CD8-positive, alpha-beta memory T cell (primary cell): ENCODE results near the gene PPM1J. TPM values are rescaled to one million over a fixed set of nuclear protein-coding genes. Genes with fewer than 3 reads are reported as not detected.
A peak's percentile ranks its signal among the peaks of the same experiment; 100 is the strongest.

Source experiments
- CTCF ChIA-PET: fragments of 350-600 bp; sonication (Branson Sonifier 250); formaldehyde crosslinking; loops from one replicate; lab custom pipeline; 2021; ENCODE audit warnings: antibody characterized with exemption; lab: Charles Lee
- POLR2A ChIA-PET: fragments of 350-600 bp; sonication (Branson Sonifier 250); formaldehyde crosslinking; loops from one replicate; lab custom pipeline; 2021; ENCODE audit warnings: antibody characterized with exemption; lab: Charles Lee
- DNase-seq, 5 donors: peaks; one replicate each; pipeline versions ENCODE4 v3.0.0 to v3.0.0-alpha.2; 2020 to 2022; ENCODE audit warnings: mixed read lengths in 1 of 5
- H3K27ac ChIP-seq: one replicate; pipeline ENCODE4 v1.7.0; 2013; ENCODE audit warnings: low read depth, mild to moderate bottlenecking, low read length, moderate library complexity
- H3K27me3 ChIP-seq: 2 replicates; pipeline ENCODE4 v1.7.0; 2013; ENCODE audit warnings: low read length, mild to moderate bottlenecking; ENCODE audit not compliant: insufficient read depth, poor library complexity, severe bottlenecking
- H3K36me3 ChIP-seq: 2 replicates; pipeline ENCODE4 v1.7.0; 2013; ENCODE audit warnings: mild to moderate bottlenecking, low read length, moderate library complexity; ENCODE audit not compliant: insufficient read depth
- H3K4me1 ChIP-seq: 2 replicates; pipeline ENCODE4 v1.7.0; 2013; ENCODE audit warnings: mild to moderate bottlenecking, low read length, moderate library complexity; ENCODE audit not compliant: insufficient read depth
- H3K4me3 ChIP-seq: 2 replicates; pipeline ENCODE4 v1.7.0; 2013; ENCODE audit warnings: mild to moderate bottlenecking, low read length
- H3K9me3 ChIP-seq: 2 replicates; pipeline ENCODE4 v1.7.0; 2013; ENCODE audit warnings: mild to moderate bottlenecking, low read length
- H3K27ac Mint-ChIP-seq, 8 donors: one replicate each; pipeline ENCODE4 v1.8.0; 2020 to 2021; ENCODE audit warnings: mixed read lengths in 8 of 8, mild to moderate bottlenecking in 6 of 8, inconsistent platforms in 3 of 8, moderate library complexity in 3 of 8
- H3K27me3 Mint-ChIP-seq, 2 donors: one replicate each; pipeline ENCODE4 v1.8.0; 2020 to 2021; ENCODE audit warnings: mixed read lengths in 2 of 2, mild to moderate bottlenecking in 1 of 2, moderate library complexity in 1 of 2
- H3K36me3 Mint-ChIP-seq, 3 donors: one replicate each; pipeline ENCODE4 v1.8.0; 2020 to 2021; ENCODE audit warnings: mixed read lengths in 3 of 3, inconsistent platforms in 1 of 3, mild to moderate bottlenecking in 1 of 3
- H3K4me1 Mint-ChIP-seq, 3 donors: one replicate each; pipeline ENCODE4 v1.8.0; 2020 to 2021; ENCODE audit warnings: mixed read lengths in 3 of 3, inconsistent platforms in 1 of 3, mild to moderate bottlenecking in 1 of 3
- H3K4me3 Mint-ChIP-seq, 7 donors: one replicate each; pipeline ENCODE4 v1.8.0; 2020 to 2021; ENCODE audit warnings: mixed read lengths in 7 of 7, mild to moderate bottlenecking in 6 of 7, moderate library complexity in 4 of 7, inconsistent platforms in 2 of 7
- H3K9me3 Mint-ChIP-seq, 5 donors: one replicate each; pipeline ENCODE4 v1.8.0; 2020 to 2022; ENCODE audit warnings: mixed read lengths in 5 of 5, mild to moderate bottlenecking in 3 of 5, moderate library complexity in 2 of 5, inconsistent platforms in 1 of 5
- polyA plus RNA-seq: library from polyadenylated mRNA; unstranded; fragments of 300-500 nt; fragmentation: Illumina TruSeq; gene quantifications from one replicate; pipeline ENCODE4 v1.2.3, GENCODE V29; 2021
- total RNA-seq, 2 experiments: library from RNA; stranded (reverse); gene quantifications; one replicate each; pipeline ENCODE4 v1.2.3, GENCODE V29; 2021

Gene PPM1J
- total and polyA plus RNA-seq, 3 experiments from 2014 or later, result 0.33 TPM; not detected in 2

GRCh38 chr1:112678605-112679004 lies 36.5 kb downstream of the PPM1J start:
- no peak for DNase-seq
- no peaks in the 10 kb centered on the region for H3K9me3 ChIP-seq
- ChIA-PET POLR2A (no interaction called here), CTCF (no interaction called here)
- no peak overlapping the region for H3K27ac ChIP-seq
- Mint-ChIP-seq H3K27ac (peak overlapping the region in 2 of 8 donors; percentile 4 to 64), H3K36me3 (peaks cover 0 to 15% (median 8%) of the 10 kb centered on the region in 3 donors), H3K27me3 (no peaks in the 10 kb centered on the region), H3K9me3 (no peaks in the 10 kb centered on the region), H3K4me3 (peak overlapping the region in 1 of 7 donors; percentile 6), H3K4me1 (peaks cover 42 to 57% (median 54%) of the 10 kb centered on the region in 3 donors)
- no peak overlapping the region for H3K4me3 ChIP-seq
- H3K4me1 ChIP-seq, result peaks cover 22% of the 10 kb centered on the region
- no peaks in the 10 kb centered on the region for H3K36me3 ChIP-seq
- H3K27me3 ChIP-seq, result no peaks in the 10 kb centered on the region

- Histone ChIP-seq H3K27me3 (no peaks in the 10 kb centered on the region), H3K4me3 (no peak overlapping the region), H3K36me3 (no peaks in the 10 kb centered on the region), H3K4me1 (peaks cover 24% of the 10 kb centered on the region), H3K27ac (no peak overlapping the region), H3K9me3 (no peaks in the 10 kb centered on the region)
- no peaks in the 10 kb centered on the region for H3K9me3 Mint-ChIP-seq
- H3K36me3 Mint-ChIP-seq, result peaks cover 0 to 13% (median 5%) of the 10 kb centered on the region in 3 donors
- CTCF ChIA-PET, result no interaction called here
- H3K4me1 Mint-ChIP-seq, result peaks cover 45 to 63% (median 60%) of the 10 kb centered on the region in 3 donors
- POLR2A ChIA-PET, result no interaction called here
- H3K27me3 Mint-ChIP-seq, result no peaks in the 10 kb centered on the region
- no peak for DNase-seq
- peak overlapping the region in 2 of 8 donors; percentile 14 to 77 for H3K27ac Mint-ChIP-seq
- H3K4me3 Mint-ChIP-seq, result peak overlapping the region in 1 of 7 donors; percentile 62
Observed at GRCh38 chr1:112677501-112677900, 37.6 kb downstream of the PPM1J start.

GRCh38 chr1:112676543-112676942 lies 38.6 kb downstream of the PPM1J start:
- peaks cover 45 to 59% (median 57%) of the 10 kb centered on the region in 3 donors for H3K4me1 Mint-ChIP-seq

GRCh38 chr1:112675728-112676381 lies 39.3 kb downstream of the PPM1J start:
- Mint-ChIP-seq H3K4me1 (peaks cover 45 to 59% (median 57%) of the 10 kb centered on the region in 3 donors), H3K36me3 (peaks cover 0 to 22% (median 10%) of the 10 kb centered on the region in 3 donors), H3K9me3 (no peaks in the 10 kb centered on the region), H3K27ac (peak overlapping the region in 7 of 8 donors; percentile 5 to 90 (median 77)), H3K4me3 (peak overlapping the region; percentile 49 to 93 (median 85)), H3K27me3 (no peaks in the 10 kb centered on the region)
- Histone ChIP-seq H3K36me3 (no peaks in the 10 kb centered on the region), H3K4me1 (peaks cover 24% of the 10 kb centered on the region), H3K27me3 (no peaks in the 10 kb centered on the region), H3K27ac (peak overlapping the region; percentile 81), H3K4me3 (peak overlapping the region; percentile 68), H3K9me3 (no peaks in the 10 kb centered on the region)
- ChIA-PET POLR2A (interaction anchor here (0.6 to 2.9 kb wide), 6 partner anchors 33 to 174 kb away, joined by 3 to 32 read pairs (median 4); partner anchors contain the start of genes CAPZA1, PPM1J and ST7L), CTCF (interaction anchor here (1.1 to 4.1 kb wide), 6 partner anchors 32 to 175 kb away, joined by 3 to 23 read pairs (median 13); partner anchors contain the start of genes CAPZA1, PPM1J, RHOC and ST7L)
- no peak for DNase-seq

More at GRCh38 chr1:112676543-112676942, 38.6 kb downstream of the PPM1J start:
- Mint-ChIP-seq H3K27ac (peak overlapping the region in 7 of 8 donors; percentile 5 to 80 (median 72)), H3K36me3 (peaks cover 0 to 16% (median 7%) of the 10 kb centered on the region in 3 donors), H3K4me3 (peak overlapping the region; percentile 5 to 93 (median 84)), H3K27me3 (no peaks in the 10 kb centered on the region), H3K9me3 (no peaks in the 10 kb centered on the region)
- CTCF ChIA-PET, result interaction anchor here (3.3 kb wide), 1 partner anchor 39 kb away, joined by 16 read pairs; the partner anchor contains the start of gene PPM1J
- Histone ChIP-seq H3K9me3 (no peaks in the 10 kb centered on the region), H3K4me3 (peak overlapping the region; percentile 68), H3K4me1 (peaks cover 24% of the 10 kb centered on the region), H3K27ac (no peak overlapping the region), H3K27me3 (no peaks in the 10 kb centered on the region), H3K36me3 (no peaks in the 10 kb centered on the region)
- POLR2A ChIA-PET, result interaction anchor here (1.1 kb wide), 1 partner anchor 174 kb away, joined by 4 read pairs; no protein-coding TSS in a partner anchor
- no peak for DNase-seq

GRCh38 chr1:112674986-112675727 lies 40.0 kb downstream of the PPM1J start:
- Mint-ChIP-seq H3K27me3 (no peaks in the 10 kb centered on the region), H3K4me1 (peaks cover 45 to 59% (median 56%) of the 10 kb centered on the region in 3 donors), H3K36me3 (peaks cover 0 to 28% (median 15%) of the 10 kb centered on the region in 3 donors), H3K9me3 (no peaks in the 10 kb centered on the region), H3K4me3 (peak overlapping the region; percentile 81 to 99 (median 97)), H3K27ac (peak overlapping the region; percentile 61 to 98 (median 94))
- H3K36me3 ChIP-seq, result no peaks in the 10 kb centered on the region
- H3K27me3 ChIP-seq, result no peaks in the 10 kb centered on the region
- H3K4me1 ChIP-seq, result peaks cover 24% of the 10 kb centered on the region
- DNase-seq, result peak; percentile 28 to 62 (median 30)
- ChIA-PET CTCF (interaction anchor here (0.6 to 4.1 kb wide), 17 partner anchors 11 to 283 kb away, joined by 3 to 23 read pairs (median 5); partner anchors contain the start of genes CAPZA1, PPM1J, RHOC and ST7L), POLR2A (interaction anchor here (0.6 to 2.9 kb wide), 10 partner anchors 12 to 173 kb away, joined by 3 to 32 read pairs (median 3); partner anchors contain the start of genes CAPZA1, PPM1J and ST7L)
- no peaks in the 10 kb centered on the region for H3K9me3 ChIP-seq
- peak overlapping the region; percentile 81 for H3K27ac ChIP-seq
- peak overlapping the region; percentile 79 for H3K4me3 ChIP-seq

- Histone ChIP-seq H3K4me1 (peaks cover 24% of the 10 kb centered on the region), H3K4me3 (peak within 1 kb of the TSS; percentile 79), H3K9me3 (no peaks in the 10 kb centered on the region), H3K36me3 (peaks cover 4% of the 10 kb centered on the region), H3K27ac (peak within 1 kb of the TSS; percentile 81), H3K27me3 (no peaks in the 10 kb centered on the region)
- H3K27me3 Mint-ChIP-seq, result no peaks in the 10 kb centered on the region
- peak; percentile 48 to 77 (median 64) for DNase-seq
- peaks cover 4 to 34% (median 12%) of the 10 kb centered on the region in 3 donors for H3K36me3 Mint-ChIP-seq
- CTCF ChIA-PET, result interaction anchor here (0.6 to 4.1 kb wide), 17 partner anchors 11 to 283 kb away, joined by 3 to 23 read pairs (median 5); partner anchors contain the start of genes CAPZA1, PPM1J, RHOC and ST7L
- POLR2A ChIA-PET, result interaction anchor here (0.6 to 2.9 kb wide), 8 partner anchors 12 to 56 kb away, joined by 3 to 32 read pairs (median 3); partner anchors contain the start of genes CAPZA1, PPM1J and ST7L
- peaks cover 45 to 58% (median 52%) of the 10 kb centered on the region in 3 donors for H3K4me1 Mint-ChIP-seq
- no peaks in the 10 kb centered on the region for H3K9me3 Mint-ChIP-seq
- peak within 1 kb of the TSS; percentile 81 to 99 (median 97) for H3K4me3 Mint-ChIP-seq
- H3K27ac Mint-ChIP-seq, result peak within 1 kb of the TSS; percentile 61 to 98 (median 94)
Observed at GRCh38 chr1:112674440-112674985, 40.6 kb downstream of the PPM1J start, which contains the start of gene MOV10. Gene MOV10 (plus strand): TSS chr1:112674659. CDS start chr1:112674913, 254 bp downstream.
